K562 (cell line): Measurements from ENCODE around the gene ATG7. TPM values are rescaled to one million over a fixed set of nuclear protein-coding genes. Genes with fewer than 3 reads are reported as not detected.

Experiments used
- CBX3 ChIP-seq, 2 experiments: IDR thresholded peaks; 1 replicate in 1 of 2; 2 replicates in 1 of 2; pipeline ENCODE4 v1.6.1; 2012; ENCODE audit warnings: inconsistent platforms in 2 of 2, low read length in 2 of 2, borderline replicate concordance in 1 of 2, control low read depth in 1 of 2
- CC2D1A ChIP-seq: fragments of 450-650 bp; IDR thresholded peaks from 2 replicates; pipeline ENCODE4 v1.6.1; 2017; ENCODE audit warnings: mild to moderate bottlenecking
- ILF3 ChIP-seq: fragments of 450-650 bp; IDR thresholded peaks from 2 replicates; pipeline ENCODE4 v1.6.1; 2018; ENCODE audit warnings: antibody characterized with exemption, mild to moderate bottlenecking, moderate library complexity, borderline replicate concordance
- MTA2 ChIP-seq: fragments of 450-650 bp; IDR thresholded peaks from 2 replicates; pipeline ENCODE4 v1.6.1; 2016; ENCODE audit warnings: low read depth
- RAD51 ChIP-seq: fragments of 450-650 bp; IDR thresholded peaks from 2 replicates; pipeline ENCODE4 v1.7.1; 2016; ENCODE audit warnings: low read depth, mild to moderate bottlenecking, borderline replicate concordance
- USF1 ChIP-seq: sonication (generic); formaldehyde crosslinking; IDR thresholded peaks from 2 replicates; pipeline ENCODE4 v1.9.0; 2022; ENCODE audit warnings: mild to moderate bottlenecking, missing genetic modification reagents
- ZBTB40 ChIP-seq, 2 experiments: fragments of 450-650 bp in 1 of 2; sonication (generic) in 1 of 2; formaldehyde crosslinking in 1 of 2; IDR thresholded peaks; 2 replicates each; pipeline versions ENCODE4 v1.7.1 to v1.9.0; 2016 to 2022; ENCODE audit warnings: inconsistent platforms in 1 of 2, mild to moderate bottlenecking in 1 of 2, missing genetic modification reagents in 1 of 2
- polyA plus RNA-seq, 8 experiments: library from polyadenylated mRNA; depleted of rRNA in 4 of 8; stranded (reverse) in 5 of 8; unstranded in 3 of 8; fragments of >200 nt; fragmentation: Nextera tagmentation in 2 of 8; fragmentation: Illumina TruSeq in 1 of 8; extraction: Ambion mirVana in 2 of 8; extraction: Trizol in 1 of 8; gene quantifications; 2 replicates each; pipeline versions ENCODE4 v1.2.1 to v1.2.3, GENCODE V29; 2011 to 2014; ENCODE audit warnings: inconsistent platforms in 1 of 8, missing spikeins in 1 of 8
- total RNA-seq, 7 experiments: library from RNA; depleted of rRNA in 6 of 7; stranded (reverse); fragments of >200 nt in 6 of 7; fragmentation: Illumina TruSeq in 2 of 7; extraction: Trizol in 2 of 7; gene quantifications; 2 replicates each; pipeline versions ENCODE4 v1.2.1 to v1.2.3, GENCODE V29; 2011 to 2021; ENCODE audit warnings: low replicate concordance in 1 of 7
- TF ChIP-seq, protein P1 (sequence below): fragments of 450-650 bp; formaldehyde crosslinking; conservative IDR thresholded peaks from 2 replicates; pipeline ENCODE4 v1.4.0; 2022; ENCODE audit warnings: mild to moderate bottlenecking, missing genetic modification characterization

Gene ATG7
- total and polyA plus RNA-seq, 9 of the 15 experiments (the other 6 are each of a cell fraction or from before 2014, with no cell fraction given) = 18.3 to 45.3 (median 33.6) TPM

DNA sequence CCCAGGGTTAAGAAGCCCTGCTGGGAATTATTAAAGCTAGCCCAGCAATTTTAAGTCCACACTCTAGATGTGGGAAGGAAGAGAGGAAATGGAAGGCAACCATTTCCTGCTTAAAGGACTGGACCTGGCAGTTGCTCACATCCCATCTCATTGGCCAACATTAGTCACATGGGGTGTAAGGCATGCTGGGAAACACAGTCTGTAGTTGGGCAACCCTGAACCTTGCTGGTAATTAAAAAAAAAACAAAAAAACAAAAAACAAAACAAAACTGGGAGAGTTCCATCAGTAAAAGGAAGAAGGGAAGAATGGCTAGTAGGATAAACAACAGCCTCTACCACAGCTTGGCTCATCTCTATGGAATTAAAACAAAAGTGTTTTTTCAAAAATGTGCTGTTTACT is 235.5 kb downstream of the ATG7 start (continued):
- TF ChIP-seq CC2D1A (peak; percentile 73), USF1 (CRISPR knock-in tag) (peak; percentile 85), ZBTB40 (IDR thresholded peaks at IDR 0.05) (no peak), ZBTB40 (CRISPR knock-in tag; IDR thresholded peaks at IDR 0.05) (no peak), ILF3 (no peak), RAD51 (peak; percentile 69), MTA2 (no peak), CBX3 (IDR thresholded peaks at IDR 0.05; ENCODE audit: borderline replicate concordance in 1 of 2, low read length in 2 of 2) (peak in 1 of 2 experiments; percentile 32; a peak in 1 of 3 replicates)
- TF ChIP-seq, protein P1, sequence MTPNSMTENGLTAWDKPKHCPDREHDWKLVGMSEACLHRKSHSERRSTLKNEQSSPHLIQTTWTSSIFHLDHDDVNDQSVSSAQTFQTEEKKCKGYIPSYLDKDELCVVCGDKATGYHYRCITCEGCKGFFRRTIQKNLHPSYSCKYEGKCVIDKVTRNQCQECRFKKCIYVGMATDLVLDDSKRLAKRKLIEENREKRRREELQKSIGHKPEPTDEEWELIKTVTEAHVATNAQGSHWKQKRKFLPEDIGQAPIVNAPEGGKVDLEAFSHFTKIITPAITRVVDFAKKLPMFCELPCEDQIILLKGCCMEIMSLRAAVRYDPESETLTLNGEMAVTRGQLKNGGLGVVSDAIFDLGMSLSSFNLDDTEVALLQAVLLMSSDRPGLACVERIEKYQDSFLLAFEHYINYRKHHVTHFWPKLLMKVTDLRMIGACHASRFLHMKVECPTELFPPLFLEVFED = no peak
